A549 treated with AZD9567 at 1 μM for 4 hours (cell line): Measurements from ENCODE around the gene DIP2B. TPM values are rescaled to one million over a fixed set of nuclear protein-coding genes. Genes with fewer than 3 reads are reported as not detected.

ENCODE experiments used
- total RNA-seq: library from RNA; stranded (reverse); fragments of 200-300 nt; extraction: Qiagen RNA extraction; gene quantifications from 5 replicates; pipeline ENCODE4 v1.2.3, GENCODE V29; 2022; ENCODE audit not compliant: insufficient read depth

DIP2B gene, protein sequence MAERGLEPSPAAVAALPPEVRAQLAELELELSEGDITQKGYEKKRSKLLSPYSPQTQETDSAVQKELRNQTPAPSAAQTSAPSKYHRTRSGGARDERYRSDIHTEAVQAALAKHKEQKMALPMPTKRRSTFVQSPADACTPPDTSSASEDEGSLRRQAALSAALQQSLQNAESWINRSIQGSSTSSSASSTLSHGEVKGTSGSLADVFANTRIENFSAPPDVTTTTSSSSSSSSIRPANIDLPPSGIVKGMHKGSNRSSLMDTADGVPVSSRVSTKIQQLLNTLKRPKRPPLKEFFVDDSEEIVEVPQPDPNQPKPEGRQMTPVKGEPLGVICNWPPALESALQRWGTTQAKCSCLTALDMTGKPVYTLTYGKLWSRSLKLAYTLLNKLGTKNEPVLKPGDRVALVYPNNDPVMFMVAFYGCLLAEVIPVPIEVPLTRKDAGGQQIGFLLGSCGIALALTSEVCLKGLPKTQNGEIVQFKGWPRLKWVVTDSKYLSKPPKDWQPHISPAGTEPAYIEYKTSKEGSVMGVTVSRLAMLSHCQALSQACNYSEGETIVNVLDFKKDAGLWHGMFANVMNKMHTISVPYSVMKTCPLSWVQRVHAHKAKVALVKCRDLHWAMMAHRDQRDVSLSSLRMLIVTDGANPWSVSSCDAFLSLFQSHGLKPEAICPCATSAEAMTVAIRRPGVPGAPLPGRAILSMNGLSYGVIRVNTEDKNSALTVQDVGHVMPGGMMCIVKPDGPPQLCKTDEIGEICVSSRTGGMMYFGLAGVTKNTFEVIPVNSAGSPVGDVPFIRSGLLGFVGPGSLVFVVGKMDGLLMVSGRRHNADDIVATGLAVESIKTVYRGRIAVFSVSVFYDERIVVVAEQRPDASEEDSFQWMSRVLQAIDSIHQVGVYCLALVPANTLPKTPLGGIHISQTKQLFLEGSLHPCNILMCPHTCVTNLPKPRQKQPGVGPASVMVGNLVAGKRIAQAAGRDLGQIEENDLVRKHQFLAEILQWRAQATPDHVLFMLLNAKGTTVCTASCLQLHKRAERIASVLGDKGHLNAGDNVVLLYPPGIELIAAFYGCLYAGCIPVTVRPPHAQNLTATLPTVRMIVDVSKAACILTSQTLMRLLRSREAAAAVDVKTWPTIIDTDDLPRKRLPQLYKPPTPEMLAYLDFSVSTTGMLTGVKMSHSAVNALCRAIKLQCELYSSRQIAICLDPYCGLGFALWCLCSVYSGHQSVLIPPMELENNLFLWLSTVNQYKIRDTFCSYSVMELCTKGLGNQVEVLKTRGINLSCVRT (N-terminal part only)
- total RNA-seq: 13.7 to 14.8 TPM (median 14.5 TPM) in 5 replicates

DNA sequence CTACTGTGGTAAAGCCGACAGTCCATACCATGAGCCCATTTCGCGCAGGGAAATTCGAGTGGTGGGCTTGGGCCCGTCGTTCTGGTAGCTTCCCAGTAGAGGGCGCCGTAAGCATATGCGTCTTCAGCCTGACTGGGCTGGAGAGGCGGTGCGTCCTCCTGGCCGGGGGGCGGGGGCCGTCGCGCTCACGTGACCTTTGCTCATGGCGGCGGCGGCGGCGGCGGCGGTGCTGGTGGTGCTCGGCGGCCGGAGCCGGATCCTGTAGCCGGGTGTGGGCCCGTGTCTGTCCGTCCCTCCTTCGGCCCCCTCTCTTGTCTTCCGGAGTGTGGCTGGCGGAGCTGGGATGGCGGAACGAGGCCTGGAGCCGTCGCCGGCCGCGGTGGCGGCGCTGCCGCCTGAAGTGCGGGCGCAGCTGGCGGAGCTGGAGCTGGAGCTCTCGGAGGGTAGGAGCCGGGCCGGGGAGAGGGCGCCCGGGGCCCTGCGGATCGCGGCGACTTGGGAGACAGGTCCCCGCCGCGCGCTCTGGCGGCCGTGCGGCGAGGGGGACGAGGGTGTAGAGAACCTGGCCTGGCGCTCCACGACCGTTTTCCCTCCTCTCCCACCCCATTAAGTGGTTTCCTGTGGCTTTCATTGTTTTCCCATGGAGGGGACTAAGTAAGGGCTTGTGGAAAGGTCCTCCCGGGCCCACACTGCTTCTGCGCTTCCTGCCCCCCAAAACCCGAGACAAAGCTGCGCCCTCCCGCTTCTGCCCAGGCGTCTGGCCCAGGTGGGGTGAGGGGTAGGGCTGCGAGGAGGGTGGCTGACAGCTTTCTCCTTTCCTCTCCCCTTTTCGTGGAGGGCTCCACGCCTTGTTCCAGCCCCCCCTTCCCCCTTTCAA is at the start of gene DIP2B:
Gene DIP2B (plus strand): TSS at position 188 of the 877 bp plus-strand sequence. CDS start 156 bp downstream, at position 344.

DNA sequence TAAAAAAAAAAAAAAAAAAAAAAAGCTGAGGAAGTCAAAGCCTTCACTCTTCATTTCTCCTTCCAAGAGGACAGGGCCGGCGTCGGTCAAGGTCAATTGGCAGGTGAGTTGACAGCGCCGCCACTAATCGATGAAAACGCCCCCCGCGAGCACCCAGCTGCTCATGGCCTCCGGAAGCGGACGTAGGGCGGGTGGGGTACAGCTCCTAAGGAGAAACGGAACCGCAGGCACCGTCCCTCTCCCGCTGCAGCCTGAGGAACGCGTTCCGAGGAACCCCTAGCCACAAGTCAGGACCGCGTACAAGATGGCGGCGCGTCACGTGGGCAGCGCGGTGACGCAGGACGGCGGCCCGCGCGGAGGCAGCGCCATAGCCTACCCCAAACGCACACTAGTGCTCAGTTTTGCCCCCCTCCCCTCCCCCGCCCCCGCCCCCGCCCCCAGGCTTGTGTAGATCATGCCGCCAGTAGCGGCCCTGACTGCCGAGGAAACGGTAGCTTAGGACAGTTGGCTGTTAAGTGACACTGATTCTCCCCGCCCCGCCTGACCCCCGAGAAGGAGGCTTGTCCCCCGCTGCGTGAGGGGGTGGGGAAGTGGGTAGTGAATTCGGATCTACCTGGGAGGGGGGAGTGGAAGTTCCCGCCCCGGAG is 259.0 kb downstream of the DIP2B start, which contains the start of gene ATF1:
Gene ATF1 (plus strand): TSS at position 463 of the 647 bp plus-strand sequence. CDS start 16,045 bp downstream, outside the sequence.

Other genes with a start within 250 kb of the DIP2B start
- gene LIMA1, start 221.5 kb upstream of the DIP2B start, total RNA-seq: 4.4 to 12.7 TPM (median 5.0 TPM) in 5 replicates
- not detected in 5 replicates for gene FAM186A, start 108.4 kb upstream of the DIP2B start, total RNA-seq
- gene LARP4, start 104.1 kb upstream of the DIP2B start, total RNA-seq: 37.5 to 61.4 TPM (median 42.6 TPM) in 5 replicates